ENCODE data around the gene HTRA1. TPM values are rescaled to one million over a fixed set of nuclear protein-coding genes. Genes with fewer than 3 reads are reported as not detected.

Gene HTRA1
- total and polyA plus RNA-seq, 10 of the 15 experiments (the other 5 are each of a cell fraction or from before 2014, with no cell fraction given), result 0.13 TPM; not detected in 9

DNA sequence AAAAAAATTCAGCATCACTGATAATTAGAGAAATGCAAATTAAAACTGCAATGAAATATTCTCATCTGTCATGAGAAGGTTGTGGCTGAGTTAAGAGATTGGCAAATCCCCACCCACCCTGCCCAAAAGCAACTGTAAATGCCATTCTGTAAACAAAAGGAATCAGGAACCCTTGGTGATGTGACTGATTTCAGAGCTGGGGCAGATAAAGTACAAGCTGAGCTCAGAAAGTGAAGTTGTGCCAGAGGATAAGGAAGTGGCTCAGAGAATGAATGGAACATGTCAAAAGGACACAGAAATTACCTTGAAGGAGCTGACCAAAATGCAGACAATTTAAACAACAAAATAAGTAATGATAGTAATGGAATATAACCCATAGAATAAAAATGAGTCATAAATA lies 39.6 kb upstream of the HTRA1 start (continued):
- no peak for TF ChIP-seq LARP7 (IDR thresholded peaks at IDR 0.05)
- TF ChIP-seq SREBF2 (IDR thresholded peaks at IDR 0.05; ENCODE audit: low read length), result no peak

DNA sequence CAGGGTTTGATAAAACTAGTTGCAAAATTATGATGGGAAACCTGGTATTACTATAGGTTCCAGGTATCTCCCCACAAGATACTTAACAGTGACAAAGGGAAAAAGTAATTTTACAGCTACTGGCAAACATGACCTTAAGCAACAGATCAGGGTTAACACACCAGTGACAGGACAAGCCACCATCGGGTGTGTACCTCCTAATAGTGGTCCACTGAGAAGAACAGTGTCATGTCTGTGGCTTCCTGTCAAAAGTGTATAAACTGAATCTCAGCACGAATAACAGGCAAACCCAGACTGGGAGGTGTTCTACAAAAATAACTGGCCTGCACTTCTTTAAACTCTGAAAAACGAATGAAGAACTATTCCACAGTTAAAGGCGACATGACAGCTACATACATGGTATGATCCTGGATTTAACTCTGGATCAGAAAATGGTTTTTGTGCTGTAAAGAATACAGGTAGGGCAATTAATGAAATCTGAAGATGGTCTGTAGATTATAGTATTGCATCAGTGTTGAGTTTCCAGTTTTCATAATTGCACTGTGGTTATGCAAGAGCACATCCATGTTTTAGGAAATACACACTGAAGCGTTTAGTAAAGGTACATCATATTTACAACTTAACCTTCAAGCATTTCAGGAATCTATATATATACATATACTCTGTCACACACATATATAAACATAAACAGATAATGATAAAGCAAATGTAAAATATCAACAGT lies 38.9 kb upstream of the HTRA1 start:
- no TSS peak for BruUV-seq (replicated peaks)

DNA sequence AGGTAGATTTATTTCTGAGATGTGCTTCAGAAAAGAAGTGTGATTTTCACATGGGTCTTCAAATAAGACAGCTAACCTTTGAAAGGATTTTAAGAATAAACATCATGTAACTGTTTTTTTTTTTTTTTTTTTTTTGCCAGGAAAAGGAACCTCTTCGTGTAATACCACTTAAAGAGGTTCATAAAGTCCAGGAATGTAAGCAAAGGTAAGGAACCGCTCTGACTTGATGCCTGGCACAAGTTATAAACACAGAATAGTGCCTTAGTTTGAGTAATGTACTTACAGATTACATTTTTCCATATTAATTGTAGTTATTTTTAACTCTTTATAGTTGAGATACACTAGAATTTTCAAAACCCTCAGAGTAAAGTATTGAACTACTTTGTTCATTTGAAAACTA lies 37.3 kb upstream of the HTRA1 start:
- in situ Hi-C loops (cut with MboI), result no loop called here
- RAD21 ChIA-PET (ENCODE audit: unreplicated experiment), result interaction anchor here (1.0 to 1.5 kb wide), 3 partner anchors 12 to 125 kb away, joined by 3 read pairs; no protein-coding TSS in a partner anchor
- Histone ChIP-seq H3K9ac (ENCODE audit: control insufficient read depth, insufficient read depth, low read length) (no peak overlapping the region), H2AFZ (ENCODE audit: control insufficient read depth, low read depth, low read length) (no peak overlapping the region), H3K4me1 (ENCODE audit: control insufficient read depth, insufficient read depth, low read length) (no peaks in the 10 kb centered on the region), H3K27me3 (replicated peaks in 1 of 2; ENCODE audit: control insufficient read depth in 2 of 2, insufficient read depth in 2 of 2, low read length in 1 of 2) (no peaks in the 10 kb centered on the region), H3K4me2 (ENCODE audit: control insufficient read depth, insufficient read depth) (no peak overlapping the region), H3K27ac (ENCODE audit: control insufficient read depth, insufficient read depth) (no peak overlapping the region), H4K20me1 (ENCODE audit: control insufficient read depth, insufficient read depth) (no peaks in the 10 kb centered on the region), H3K9me3 (replicated peaks; ENCODE audit: control insufficient read depth, insufficient read depth, low read length) (no peaks in the 10 kb centered on the region), H3K4me3 (no peak overlapping the region), H3K36me3 (ENCODE audit: control insufficient read depth in 2 of 2, insufficient read depth in 2 of 2, low read length in 1 of 2) (no peaks in the 10 kb centered on the region), H3K79me2 (ENCODE audit: control insufficient read depth, insufficient read depth, low read length) (no peaks in the 10 kb centered on the region)
- no peak for DNase-seq (ENCODE audit: low read depth, low spot score)
- SMC1A ChIA-PET (ENCODE audit: uncharacterized antibody, unreplicated experiment), result interaction anchor here (0.6 to 2.2 kb wide), 3 partner anchors 10 to 144 kb away, joined by 3 to 14 read pairs (median 4); no protein-coding TSS in a partner anchor
- POLR2A ChIA-PET, result no interaction called here
- WGBS (ENCODE audit: insufficient coverage, insufficient replicate concordance, low lambda C conversion rate, missing lambda C conversion rate), result 53% methylated on average over 1 of the region's 2 CpGs
- no peak for FAIRE-seq
- ATAC-seq, result no peak
- CTCF ChIA-PET, result interaction anchor here (1.1 to 3.1 kb wide), 3 partner anchors 11 to 125 kb away, joined by 3 to 25 read pairs (median 13); no protein-coding TSS in a partner anchor
- intact Hi-C loops (cut with micrococcal nuclease; ENCODE audit: unreplicated experiment), result no loop called here
- no TSS peak for BruUV-seq (replicated peaks)
- TF ChIP-seq, protein P1, sequence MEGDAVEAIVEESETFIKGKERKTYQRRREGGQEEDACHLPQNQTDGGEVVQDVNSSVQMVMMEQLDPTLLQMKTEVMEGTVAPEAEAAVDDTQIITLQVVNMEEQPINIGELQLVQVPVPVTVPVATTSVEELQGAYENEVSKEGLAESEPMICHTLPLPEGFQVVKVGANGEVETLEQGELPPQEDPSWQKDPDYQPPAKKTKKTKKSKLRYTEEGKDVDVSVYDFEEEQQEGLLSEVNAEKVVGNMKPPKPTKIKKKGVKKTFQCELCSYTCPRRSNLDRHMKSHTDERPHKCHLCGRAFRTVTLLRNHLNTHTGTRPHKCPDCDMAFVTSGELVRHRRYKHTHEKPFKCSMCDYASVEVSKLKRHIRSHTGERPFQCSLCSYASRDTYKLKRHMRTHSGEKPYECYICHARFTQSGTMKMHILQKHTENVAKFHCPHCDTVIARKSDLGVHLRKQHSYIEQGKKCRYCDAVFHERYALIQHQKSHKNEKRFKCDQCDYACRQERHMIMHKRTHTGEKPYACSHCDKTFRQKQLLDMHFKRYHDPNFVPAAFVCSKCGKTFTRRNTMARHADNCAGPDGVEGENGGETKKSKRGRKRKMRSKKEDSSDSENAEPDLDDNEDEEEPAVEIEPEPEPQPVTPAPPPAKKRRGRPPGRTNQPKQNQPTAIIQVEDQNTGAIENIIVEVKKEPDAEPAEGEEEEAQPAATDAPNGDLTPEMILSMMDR (IDR thresholded peaks at IDR 0.05 in 2 of 3, conservative IDR thresholded peaks at IDR 0.05 in 1 of 3; ENCODE audit: control insufficient read depth in 2 of 3, extremely low read depth in 1 of 3, insufficient read depth in 1 of 3, low read depth in 3 of 3, low read length in 3 of 3), result no peak
- TF ChIP-seq, protein P2, sequence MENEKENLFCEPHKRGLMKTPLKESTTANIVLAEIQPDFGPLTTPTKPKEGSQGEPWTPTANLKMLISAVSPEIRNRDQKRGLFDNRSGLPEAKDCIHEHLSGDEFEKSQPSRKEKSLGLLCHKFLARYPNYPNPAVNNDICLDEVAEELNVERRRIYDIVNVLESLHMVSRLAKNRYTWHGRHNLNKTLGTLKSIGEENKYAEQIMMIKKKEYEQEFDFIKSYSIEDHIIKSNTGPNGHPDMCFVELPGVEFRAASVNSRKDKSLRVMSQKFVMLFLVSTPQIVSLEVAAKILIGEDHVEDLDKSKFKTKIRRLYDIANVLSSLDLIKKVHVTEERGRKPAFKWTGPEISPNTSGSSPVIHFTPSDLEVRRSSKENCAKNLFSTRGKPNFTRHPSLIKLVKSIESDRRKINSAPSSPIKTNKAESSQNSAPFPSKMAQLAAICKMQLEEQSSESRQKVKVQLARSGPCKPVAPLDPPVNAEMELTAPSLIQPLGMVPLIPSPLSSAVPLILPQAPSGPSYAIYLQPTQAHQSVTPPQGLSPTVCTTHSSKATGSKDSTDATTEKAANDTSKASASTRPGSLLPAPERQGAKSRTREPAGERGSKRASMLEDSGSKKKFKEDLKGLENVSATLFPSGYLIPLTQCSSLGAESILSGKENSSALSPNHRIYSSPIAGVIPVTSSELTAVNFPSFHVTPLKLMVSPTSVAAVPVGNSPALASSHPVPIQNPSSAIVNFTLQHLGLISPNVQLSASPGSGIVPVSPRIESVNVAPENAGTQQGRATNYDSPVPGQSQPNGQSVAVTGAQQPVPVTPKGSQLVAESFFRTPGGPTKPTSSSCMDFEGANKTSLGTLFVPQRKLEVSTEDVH (IDR thresholded peaks at IDR 0.05; ENCODE audit: low read depth, partially characterized antibody), result no peak
- TF ChIP-seq CBFB (IDR thresholded peaks at IDR 0.05; ENCODE audit: low read depth), result no peak
- no peak for TF ChIP-seq MYB (IDR thresholded peaks at IDR 0.05; ENCODE audit: borderline replicate concordance, low read depth, low read length)
- TF ChIP-seq NFXL1 (IDR thresholded peaks at IDR 0.05; ENCODE audit: borderline replicate concordance), result no peak
- no peak for TF ChIP-seq RCOR1 (conservative IDR thresholded peaks at IDR 0.05; ENCODE audit: low read depth, low read length)
- no peak for TF ChIP-seq RAD21 (IDR thresholded peaks at IDR 0.05; ENCODE audit: insufficient read depth, low read depth, low read length)
- no peak for TF ChIP-seq SP1 (IDR thresholded peaks at IDR 0.05; ENCODE audit: low read depth, low read length)

More for the DNA sequence above, 38.9 kb upstream of the HTRA1 start:
- Histone ChIP-seq H3K27ac (ENCODE audit: control insufficient read depth, insufficient read depth) (no peak overlapping the region), H3K79me2 (ENCODE audit: control insufficient read depth, insufficient read depth, low read length) (no peaks in the 10 kb centered on the region), H3K27me3 (replicated peaks in 1 of 2; ENCODE audit: control insufficient read depth in 2 of 2, insufficient read depth in 2 of 2, low read length in 1 of 2) (no peaks in the 10 kb centered on the region), H3K4me3 (no peak overlapping the region), H3K9ac (ENCODE audit: control insufficient read depth, insufficient read depth, low read length) (no peak overlapping the region), H3K4me1 (ENCODE audit: control insufficient read depth, insufficient read depth, low read length) (no peaks in the 10 kb centered on the region), H2AFZ (ENCODE audit: control insufficient read depth, low read depth, low read length) (no peak overlapping the region), H3K9me3 (replicated peaks; ENCODE audit: control insufficient read depth, insufficient read depth, low read length) (no peaks in the 10 kb centered on the region), H3K36me3 (ENCODE audit: control insufficient read depth in 2 of 2, insufficient read depth in 2 of 2, low read length in 1 of 2) (no peaks in the 10 kb centered on the region), H3K4me2 (ENCODE audit: control insufficient read depth, insufficient read depth) (no peak overlapping the region), H4K20me1 (ENCODE audit: control insufficient read depth, insufficient read depth) (no peaks in the 10 kb centered on the region)
- CTCF ChIA-PET, result interaction anchor here (3.1 kb wide), 1 partner anchor 12 kb away, joined by 25 read pairs; no protein-coding TSS in a partner anchor
- no peak for TF ChIP-seq NFXL1 (IDR thresholded peaks at IDR 0.05; ENCODE audit: borderline replicate concordance)
- WGBS (ENCODE audit: insufficient coverage, insufficient replicate concordance, low lambda C conversion rate, missing lambda C conversion rate), result 35% methylated on average over 5 of the region's 5 CpGs
- intact Hi-C loops (cut with micrococcal nuclease; ENCODE audit: unreplicated experiment), result no loop called here
- ATAC-seq (no peak), DNase-seq (ENCODE audit: low read depth, low spot score) (no peak), FAIRE-seq (no peak)
- RAD21 ChIA-PET (ENCODE audit: unreplicated experiment), result no interaction called here
- in situ Hi-C loops (cut with MboI), result no loop called here
- SMC1A ChIA-PET (ENCODE audit: uncharacterized antibody, unreplicated experiment), result no interaction called here
- POLR2A ChIA-PET, result interaction anchor here (0.7 kb wide), 1 partner anchor 1783 kb away, joined by 6 read pairs; no protein-coding TSS in a partner anchor

Data from GM12878 (cell line).